HEK293T (cell line): ENCODE data around the gene SEMG2.

Experiments used
- CTCF ChIA-PET: fragments of 350-600 bp; formaldehyde crosslinking; extraction: SDS; loops from one replicate; lab custom pipeline; 2021; ENCODE audit warnings: antibody characterized with exemption, inconsistent platforms; lab: Yijun Ruan, JAX
- POLR2A ChIA-PET: fragments of 350-600 bp; formaldehyde crosslinking; extraction: SDS; loops from one replicate; lab custom pipeline; 2020; ENCODE audit warnings: antibody characterized with exemption, inconsistent platforms; lab: Yijun Ruan, JAX
- DNase-seq: peaks from one replicate; pipeline ENCODE4 v3.0.0; 2012; ENCODE audit warnings: mixed read lengths; ENCODE audit errors: extremely low spot score
- ARNT ChIP-seq: fragments of 450-650 bp; IDR thresholded peaks from 2 replicates; pipeline ENCODE4 v1.6.1; 2017; ENCODE audit warnings: mild to moderate bottlenecking
- BHLHE40 ChIP-seq: fragments of 450-650 bp; IDR thresholded peaks from 2 replicates; pipeline ENCODE4 v1.6.1; 2016; ENCODE audit warnings: mild to moderate bottlenecking, moderate library complexity, borderline replicate concordance
- CTBP1 ChIP-seq: fragments of 450-650 bp; IDR thresholded peaks from 2 replicates; pipeline ENCODE4 v1.6.1; 2016; ENCODE audit warnings: borderline replicate concordance
- ELF4 ChIP-seq: fragments of 450-650 bp; IDR thresholded peaks from 2 replicates; pipeline ENCODE4 v1.6.1; 2017; ENCODE audit warnings: antibody characterized with exemption
- FOXA1 ChIP-seq: fragments of 450-650 bp; IDR thresholded peaks from 2 replicates; pipeline ENCODE4 v1.6.1; 2016; ENCODE audit warnings: mild to moderate bottlenecking
- FOXK2 ChIP-seq: fragments of 450-650 bp; IDR thresholded peaks from 2 replicates; pipeline ENCODE4 v1.6.1; 2016; ENCODE audit warnings: mild to moderate bottlenecking
- FOXM1 ChIP-seq: fragments of 450-650 bp; IDR thresholded peaks from 2 replicates; pipeline ENCODE4 v1.6.1; 2017; ENCODE audit warnings: mild to moderate bottlenecking, borderline replicate concordance
- HDGF ChIP-seq: fragments of 450-650 bp; IDR thresholded peaks from 2 replicates; pipeline ENCODE4 v1.6.1; 2017; ENCODE audit warnings: antibody characterized with exemption, borderline replicate concordance
- L3MBTL2 ChIP-seq: fragments of 450-650 bp; conservative IDR thresholded peaks from 2 replicates; pipeline ENCODE4 v1.6.1; 2016; ENCODE audit warnings: mild to moderate bottlenecking
- LEF1 ChIP-seq: fragments of 450-650 bp; IDR thresholded peaks from 2 replicates; pipeline ENCODE4 v1.6.1; 2017; ENCODE audit warnings: mild to moderate bottlenecking, borderline replicate concordance
- NFRKB ChIP-seq: fragments of 450-650 bp; IDR thresholded peaks from 2 replicates; pipeline ENCODE4 v1.6.1; 2016; ENCODE audit warnings: mild to moderate bottlenecking, moderate library complexity
- PKNOX1 ChIP-seq: fragments of 450-650 bp; IDR thresholded peaks from 2 replicates; pipeline ENCODE4 v1.6.1; 2016
- SP1 ChIP-seq: fragments of 450-650 bp; IDR thresholded peaks from 2 replicates; pipeline ENCODE4 v1.6.1; 2017
- SUZ12 ChIP-seq: fragments of 450-650 bp; IDR thresholded peaks from 2 replicates; pipeline ENCODE4 v1.6.1; 2016; ENCODE audit warnings: mild to moderate bottlenecking
- TARDBP ChIP-seq: fragments of 450-650 bp; IDR thresholded peaks from 2 replicates; pipeline ENCODE4 v1.6.1; 2016
- ZNF384 ChIP-seq: fragments of 450-650 bp; IDR thresholded peaks from 2 replicates; pipeline ENCODE4 v1.6.1; 2016

Gene SEMG2

GRCh38 chr20:45206725-45207124, 14.4 kb upstream of the SEMG2 start, which contains the start of gene SEMG1:
SEMG1 (plus strand) TSS chr20:45207033; CDS start chr20:45207054, 21 bp downstream.
- no peak for DNase-seq
- CTCF ChIA-PET: no interaction called here
- POLR2A ChIA-PET: no interaction called here
- TF ChIP-seq FOXK2: no peak
- no peak for TF ChIP-seq PKNOX1
- TF ChIP-seq ELF4: no peak
- no peak for TF ChIP-seq TARDBP
- TF ChIP-seq ARNT: no peak
- no peak for TF ChIP-seq ZNF384
- TF ChIP-seq FOXA1: no peak
- no peak for TF ChIP-seq SUZ12
- no peak for TF ChIP-seq FOXM1
- TF ChIP-seq CTBP1: no peak
- no peak for TF ChIP-seq BHLHE40
- no peak for TF ChIP-seq L3MBTL2
- no peak for TF ChIP-seq NFRKB
- TF ChIP-seq SP1: no peak
- no peak for TF ChIP-seq LEF1
- no peak for TF ChIP-seq HDGF

- ChIA-PET CTCF (no interaction called here), POLR2A (no interaction called here)
- DNase-seq: no peak
- TF ChIP-seq SUZ12: no peak
- TF ChIP-seq BHLHE40: no peak
- TF ChIP-seq SP1: no peak
- TF ChIP-seq LEF1: no peak
- TF ChIP-seq ARNT: no peak
- no peak for TF ChIP-seq FOXA1
These were observed 11.2 kb upstream of the SEMG2 start for GRCh38 chr20:45209924-45210323.

- no peak for TF ChIP-seq NFRKB
- TF ChIP-seq BHLHE40: no peak
- TF ChIP-seq FOXM1: no peak
- TF ChIP-seq L3MBTL2: no peak
- TF ChIP-seq LEF1: no peak
- TF ChIP-seq PKNOX1: no peak
- TF ChIP-seq SUZ12: no peak
- no peak for TF ChIP-seq HDGF
- TF ChIP-seq SP1: no peak
- TF ChIP-seq CTBP1: no peak
- ChIA-PET POLR2A (no interaction called here), CTCF (interaction anchor here (0.8 kb wide), 1 partner anchor 12 kb away, joined by 6 read pairs; no protein-coding TSS in a partner anchor)
- DNase-seq: no peak
These were observed 9.4 kb upstream of the SEMG2 start for GRCh38 chr20:45211569-45212474.

- no peak for TF ChIP-seq BHLHE40
- TF ChIP-seq FOXM1: no peak
- TF ChIP-seq FOXA1: no peak
- no peak for TF ChIP-seq ARNT
- no peak for TF ChIP-seq NFRKB
- no peak for TF ChIP-seq L3MBTL2
- no peak for TF ChIP-seq FOXK2
- no peak for TF ChIP-seq PKNOX1
- TF ChIP-seq LEF1: no peak
- no peak for TF ChIP-seq ZNF384
- no peak for TF ChIP-seq CTBP1
- TF ChIP-seq SP1: no peak
- TF ChIP-seq ELF4: no peak
- no peak for TF ChIP-seq TARDBP
- no peak for TF ChIP-seq HDGF
- no peak for TF ChIP-seq SUZ12
- DNase-seq: no peak
- POLR2A ChIA-PET: no interaction called here
- CTCF ChIA-PET: no interaction called here
These were observed 8.3 kb upstream of the SEMG2 start for GRCh38 chr20:45212836-45213235.

- DNase-seq: no peak
- TF ChIP-seq HDGF (no peak), FOXA1 (no peak), TARDBP (no peak), ELF4 (no peak), BHLHE40 (no peak), SP1 (no peak), FOXM1 (no peak), SUZ12 (no peak), ZNF384 (no peak), L3MBTL2 (no peak), CTBP1 (no peak), FOXK2 (no peak), NFRKB (no peak), ARNT (no peak), PKNOX1 (no peak), LEF1 (no peak)
- ChIA-PET CTCF (no interaction called here), POLR2A (no interaction called here)
These were observed 3.0 kb upstream of the SEMG2 start for GRCh38 chr20:45218124-45218523.
